Nasal cavity respiratory epithelium epithelial cell of viscerocranial mucosa (primary cell): ENCODE data around the gene AFF1. TPM values are rescaled to one million over a fixed set of nuclear protein-coding genes. Genes with fewer than 3 reads are reported as not detected.

Source experiments
- total RNA-seq: library from RNA; depleted of rRNA; stranded (reverse); fragments of >200 nt; gene quantifications from 2 replicates; pipeline ENCODE4 v1.2.3, GENCODE V29; 2014

Gene AFF1
- 15.4 and 39.9 TPM in 2 replicates for total RNA-seq

DNA sequence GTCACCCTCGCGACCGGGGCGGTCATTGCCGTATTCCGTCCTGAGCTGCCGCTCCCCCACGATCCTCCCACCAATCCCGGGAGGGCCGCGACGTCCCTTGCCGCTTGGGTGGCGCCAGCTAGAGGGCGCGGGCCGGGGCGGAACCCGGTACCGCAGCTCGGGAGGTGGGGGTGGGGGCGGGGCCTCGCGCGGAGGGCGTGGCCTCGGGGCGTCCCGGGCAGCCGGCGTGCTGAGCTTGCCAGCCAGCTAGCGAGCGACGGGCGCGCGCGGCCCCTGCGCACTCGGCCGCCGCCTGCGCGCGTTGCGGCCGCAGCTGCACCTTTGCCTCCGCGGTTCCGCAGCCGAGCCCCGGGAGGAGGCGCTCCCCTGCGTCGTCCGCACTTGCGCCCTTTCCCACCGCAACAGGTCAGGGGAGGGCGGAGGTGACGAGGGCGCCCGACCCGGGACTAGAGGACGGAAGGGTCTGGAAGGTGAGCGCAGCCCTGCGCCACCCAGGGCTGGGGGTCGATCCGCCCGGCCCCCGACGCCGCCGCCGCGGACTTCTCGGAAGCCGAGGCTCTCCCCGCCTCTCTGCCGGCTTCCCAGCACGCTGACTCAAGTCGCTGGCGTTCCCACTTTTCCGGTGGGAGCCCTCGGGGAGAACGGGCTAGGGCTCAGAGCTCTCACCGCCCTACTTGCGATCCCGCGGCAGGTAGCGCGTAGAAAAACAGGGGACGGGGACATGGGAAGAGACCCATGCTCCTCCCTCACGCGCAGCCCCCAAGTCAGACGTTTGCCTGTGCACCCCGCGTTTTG, at the start of gene AFF1:
Gene AFF1 (plus strand): TSS at position 241 of the 795 bp plus-strand sequence. CDS start 13,523 bp downstream, outside the sequence.

DNA sequence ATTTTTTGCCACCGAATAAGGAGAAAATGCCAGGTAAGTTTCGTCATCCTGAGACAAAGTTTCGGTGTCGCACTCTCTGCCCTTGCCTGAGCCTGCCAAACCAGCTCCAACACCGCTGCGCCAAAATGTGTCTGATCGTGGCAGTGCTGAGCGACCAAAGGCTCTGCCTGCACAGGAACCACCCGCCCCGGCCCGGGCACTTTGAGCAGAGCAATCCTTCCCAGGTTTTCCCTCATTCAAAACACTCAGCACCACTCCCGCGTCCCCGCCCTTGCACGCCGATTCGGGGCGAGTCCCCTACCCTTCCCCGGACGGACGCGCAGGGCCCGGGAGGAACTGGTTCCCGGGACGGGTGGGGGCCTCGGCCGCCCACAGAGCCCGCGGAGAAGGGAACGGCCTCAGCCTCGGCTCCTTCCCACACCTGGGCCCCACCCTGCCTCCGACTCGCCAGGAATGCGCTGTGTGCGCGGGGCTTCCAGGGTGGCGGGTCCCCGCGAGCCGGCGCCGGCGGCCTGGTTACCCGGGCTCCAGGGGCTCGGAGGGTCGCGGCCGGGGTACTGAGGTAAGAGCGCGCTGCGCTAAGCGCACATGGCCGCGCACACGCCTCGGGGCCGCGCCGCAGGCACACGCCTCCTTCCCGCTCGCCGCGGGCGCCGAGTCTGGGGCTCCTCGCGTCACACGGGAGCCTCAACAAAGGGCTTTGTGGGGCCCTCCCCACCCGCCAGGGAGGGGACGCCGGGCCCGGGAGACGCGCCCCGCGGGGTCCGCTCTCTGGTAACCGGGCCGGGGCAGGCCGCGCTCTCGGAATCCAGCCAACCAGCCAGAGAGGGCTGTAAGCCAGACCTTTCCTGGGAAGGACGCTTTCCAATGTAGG, 42.8 kb upstream of the AFF1 start, which contains the start of gene C4orf36:
Gene C4orf36 (minus strand): TSS at position 661 of the 874 bp plus-strand sequence. CDS start 902 bp downstream, outside the sequence.

Other genes with a start within 250 kb of the AFF1 start
- gene SLC10A6, start 85.6 kb upstream of the AFF1 start, total RNA-seq = 0.71 and 41.0 TPM in 2 replicates
- gene C4orf36, start 42.6 kb upstream of the AFF1 start, total RNA-seq = 1.7 and 3.1 TPM in 2 replicates